ENCODE results near the gene IGSF8. TPM values are rescaled to one million over a fixed set of nuclear protein-coding genes. Genes with fewer than 3 reads are reported as not detected.

The IGSF8 gene
- total and polyA plus RNA-seq, 2 donors (not counting 3 experiments of a cell fraction or from before 2014, with no cell fraction given), result 9.5 to 17.5 TPM

DNA sequence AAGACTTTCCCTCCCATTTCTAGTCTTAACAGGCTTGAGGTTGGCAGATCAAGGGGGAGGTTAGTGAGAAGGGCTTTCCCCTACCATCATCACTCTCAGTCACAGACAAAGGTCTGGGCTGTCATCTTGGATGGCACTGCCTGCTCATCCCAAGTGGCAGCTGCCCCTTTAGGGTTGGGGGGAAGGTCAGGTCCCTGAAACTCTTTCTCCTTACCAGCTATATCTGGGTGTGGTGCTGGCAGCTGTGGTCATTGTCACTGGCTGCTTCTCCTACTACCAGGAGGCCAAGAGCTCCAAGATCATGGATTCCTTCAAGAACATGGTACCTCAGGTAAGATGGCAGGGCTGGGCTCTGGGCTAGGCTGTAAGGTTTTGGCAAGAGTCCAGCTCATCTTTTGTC, 25.3 kb upstream of the IGSF8 start:
- FAIRE-seq (no peak), DNase-seq (ENCODE audit: low read depth, low spot score) (no peak)
- Histone ChIP-seq H2AFZ (ENCODE audit: low read depth, low read length) (no peak overlapping the region), H4K20me1 (replicated peaks; ENCODE audit: control insufficient read depth, extremely low read depth, insufficient read depth, low read length) (no peaks in the 10 kb centered on the region), H3K27ac (ENCODE audit: insufficient read depth, low read depth, low read length) (no peak overlapping the region), H3K9ac (replicated peaks; ENCODE audit: extremely low read depth, insufficient read depth, low read length) (no peak overlapping the region), H3K36me3 (ENCODE audit: control insufficient read depth in 2 of 2, extremely low read depth in 1 of 2, insufficient read depth in 2 of 2, low read length in 2 of 2) (no peaks in the 10 kb centered on the region), H3K9me1 (replicated peaks; ENCODE audit: control insufficient read depth, extremely low read depth, insufficient read depth, low read length) (no peaks in the 10 kb centered on the region), H3K9me3 (replicated peaks; ENCODE audit: control insufficient read depth, insufficient read depth, low read length) (no peaks in the 10 kb centered on the region), H3K4me3 (replicated peaks in 1 of 3; ENCODE audit: insufficient read depth in 1 of 3, low read depth in 1 of 3, low read length in 3 of 3) (no peak overlapping the region), H3K4me2 (ENCODE audit: insufficient read depth, low read length) (no peak overlapping the region), H3K27me3 (ENCODE audit: control insufficient read depth in 2 of 2, insufficient read depth in 2 of 2, low read length in 2 of 2) (peaks cover 2% of the 10 kb centered on the region in 2 experiments), H3K4me1 (ENCODE audit: control insufficient read depth, extremely low read depth, insufficient read depth, low read length) (no peaks in the 10 kb centered on the region), H3K79me2 (ENCODE audit: control insufficient read depth, insufficient read depth, low read length) (no peaks in the 10 kb centered on the region)
- TF ChIP-seq FOS (IDR thresholded peaks at IDR 0.05; ENCODE audit: borderline replicate concordance, insufficient read depth, low read length) (no peak), POLR2A (IDR thresholded peaks at IDR 0.05; ENCODE audit: low read depth, low read length) (no peak), GATA2 (IDR thresholded peaks at IDR 0.05; ENCODE audit: insufficient read depth, insufficient read length, low read depth, low read length) (no peak), MYC (IDR thresholded peaks at IDR 0.05; ENCODE audit: low read depth, low read length) (no peak), POLR2AphosphoS5 (IDR thresholded peaks at IDR 0.05; ENCODE audit: insufficient read depth, low read depth, low read length) (no peak), JUN (IDR thresholded peaks at IDR 0.05; ENCODE audit: borderline replicate concordance, insufficient read depth, insufficient read length, low read depth) (no peak), EZH2 (IDR thresholded peaks at IDR 0.05; ENCODE audit: borderline replicate concordance, low read depth, low read length, severe bottlenecking) (no peak)
- TF ChIP-seq, protein P1, sequence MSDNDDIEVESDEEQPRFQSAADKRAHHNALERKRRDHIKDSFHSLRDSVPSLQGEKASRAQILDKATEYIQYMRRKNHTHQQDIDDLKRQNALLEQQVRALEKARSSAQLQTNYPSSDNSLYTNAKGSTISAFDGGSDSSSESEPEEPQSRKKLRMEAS (IDR thresholded peaks at IDR 0.05; ENCODE audit: insufficient read depth, insufficient read length), result no peak
- TF ChIP-seq, protein P2, sequence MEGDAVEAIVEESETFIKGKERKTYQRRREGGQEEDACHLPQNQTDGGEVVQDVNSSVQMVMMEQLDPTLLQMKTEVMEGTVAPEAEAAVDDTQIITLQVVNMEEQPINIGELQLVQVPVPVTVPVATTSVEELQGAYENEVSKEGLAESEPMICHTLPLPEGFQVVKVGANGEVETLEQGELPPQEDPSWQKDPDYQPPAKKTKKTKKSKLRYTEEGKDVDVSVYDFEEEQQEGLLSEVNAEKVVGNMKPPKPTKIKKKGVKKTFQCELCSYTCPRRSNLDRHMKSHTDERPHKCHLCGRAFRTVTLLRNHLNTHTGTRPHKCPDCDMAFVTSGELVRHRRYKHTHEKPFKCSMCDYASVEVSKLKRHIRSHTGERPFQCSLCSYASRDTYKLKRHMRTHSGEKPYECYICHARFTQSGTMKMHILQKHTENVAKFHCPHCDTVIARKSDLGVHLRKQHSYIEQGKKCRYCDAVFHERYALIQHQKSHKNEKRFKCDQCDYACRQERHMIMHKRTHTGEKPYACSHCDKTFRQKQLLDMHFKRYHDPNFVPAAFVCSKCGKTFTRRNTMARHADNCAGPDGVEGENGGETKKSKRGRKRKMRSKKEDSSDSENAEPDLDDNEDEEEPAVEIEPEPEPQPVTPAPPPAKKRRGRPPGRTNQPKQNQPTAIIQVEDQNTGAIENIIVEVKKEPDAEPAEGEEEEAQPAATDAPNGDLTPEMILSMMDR (IDR thresholded peaks at IDR 0.05; ENCODE audit: extremely low read depth in 1 of 2, insufficient read depth in 1 of 2, low read depth in 1 of 2, low read length in 2 of 2), result no peak
- intact Hi-C loops (cut with micrococcal nuclease), result no loop called here
- dilution Hi-C loops (cut with MboI; ENCODE audit: extremely low pct_ligation_motif_present, low sequenced_read_pairs), result no loop called here
- BruUV-seq (replicated peaks), result no TSS peak
- ChIA-PET CTCF (interaction anchor here (1.4 kb wide), 1 partner anchor 15 kb away, joined by 7 read pairs; no protein-coding TSS in a partner anchor), POLR2A (no interaction called here)
